ENCODE results near the gene RHOB. TPM values are rescaled to one million over a fixed set of nuclear protein-coding genes. Genes with fewer than 3 reads are reported as not detected.

RHOB gene
- polyA plus RNA-seq, 1 donor from 2014 or later, result 205 TPM

DNA sequence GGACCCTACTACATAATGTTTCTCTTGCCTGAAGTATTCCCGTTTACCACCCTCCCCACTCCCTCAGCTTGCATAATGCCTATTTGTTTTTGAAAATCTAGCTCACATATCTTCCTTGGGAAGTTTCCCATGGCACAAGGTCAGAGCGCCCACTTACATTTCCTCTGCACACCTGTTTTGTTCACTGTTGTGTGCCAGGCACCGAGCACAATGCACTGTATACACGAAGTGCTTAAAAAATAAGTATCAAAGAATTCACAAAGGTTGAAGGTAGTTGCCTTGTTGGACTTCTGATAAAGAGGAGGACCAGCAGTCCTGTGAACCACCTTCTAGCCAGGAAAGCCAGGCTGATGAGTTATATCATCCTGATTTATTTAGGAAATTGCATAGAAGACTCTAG lies 16.8 kb upstream of the RHOB start:
- Histone ChIP-seq H4K20me1 (ENCODE audit: insufficient read depth) (no peaks in the 10 kb centered on the region), H3F3A (ENCODE audit: insufficient read depth, low read length, poor library complexity, severe bottlenecking) (no peaks in the 10 kb centered on the region), H3K9me2 (ENCODE audit: insufficient read depth, low read length) (no peaks in the 10 kb centered on the region), H3K27me3 (ENCODE audit: insufficient read depth, low read depth, low read length) (no peaks in the 10 kb centered on the region), H3K9ac (ENCODE audit: low read length) (no peak overlapping the region), H3K4me2 (ENCODE audit: low read length) (no peak overlapping the region), H3K36me3 (ENCODE audit: insufficient read depth, low read length) (no peaks in the 10 kb centered on the region), H3K9me3 (ENCODE audit: low read length) (no peaks in the 10 kb centered on the region), H2AFZ (ENCODE audit: low read depth, low read length) (no peak overlapping the region), H3K27ac (ENCODE audit: low read length) (no peak overlapping the region), H3K4me3 (ENCODE audit: low read length) (no peak overlapping the region), H3K79me2 (replicated peaks; ENCODE audit: insufficient read depth, low read length) (no peaks in the 10 kb centered on the region)
- TF ChIP-seq MXI1 (conservative IDR thresholded peaks at IDR 0.05; ENCODE audit: poor library complexity, severe bottlenecking), result no peak
- TF ChIP-seq, protein P1, sequence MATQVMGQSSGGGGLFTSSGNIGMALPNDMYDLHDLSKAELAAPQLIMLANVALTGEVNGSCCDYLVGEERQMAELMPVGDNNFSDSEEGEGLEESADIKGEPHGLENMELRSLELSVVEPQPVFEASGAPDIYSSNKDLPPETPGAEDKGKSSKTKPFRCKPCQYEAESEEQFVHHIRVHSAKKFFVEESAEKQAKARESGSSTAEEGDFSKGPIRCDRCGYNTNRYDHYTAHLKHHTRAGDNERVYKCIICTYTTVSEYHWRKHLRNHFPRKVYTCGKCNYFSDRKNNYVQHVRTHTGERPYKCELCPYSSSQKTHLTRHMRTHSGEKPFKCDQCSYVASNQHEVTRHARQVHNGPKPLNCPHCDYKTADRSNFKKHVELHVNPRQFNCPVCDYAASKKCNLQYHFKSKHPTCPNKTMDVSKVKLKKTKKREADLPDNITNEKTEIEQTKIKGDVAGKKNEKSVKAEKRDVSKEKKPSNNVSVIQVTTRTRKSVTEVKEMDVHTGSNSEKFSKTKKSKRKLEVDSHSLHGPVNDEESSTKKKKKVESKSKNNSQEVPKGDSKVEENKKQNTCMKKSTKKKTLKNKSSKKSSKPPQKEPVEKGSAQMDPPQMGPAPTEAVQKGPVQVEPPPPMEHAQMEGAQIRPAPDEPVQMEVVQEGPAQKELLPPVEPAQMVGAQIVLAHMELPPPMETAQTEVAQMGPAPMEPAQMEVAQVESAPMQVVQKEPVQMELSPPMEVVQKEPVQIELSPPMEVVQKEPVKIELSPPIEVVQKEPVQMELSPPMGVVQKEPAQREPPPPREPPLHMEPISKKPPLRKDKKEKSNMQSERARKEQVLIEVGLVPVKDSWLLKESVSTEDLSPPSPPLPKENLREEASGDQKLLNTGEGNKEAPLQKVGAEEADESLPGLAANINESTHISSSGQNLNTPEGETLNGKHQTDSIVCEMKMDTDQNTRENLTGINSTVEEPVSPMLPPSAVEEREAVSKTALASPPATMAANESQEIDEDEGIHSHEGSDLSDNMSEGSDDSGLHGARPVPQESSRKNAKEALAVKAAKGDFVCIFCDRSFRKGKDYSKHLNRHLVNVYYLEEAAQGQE (IDR thresholded peaks at IDR 0.05; ENCODE audit: borderline replicate concordance), result no peak
- no peak for TF ChIP-seq POLR2AphosphoS5 (IDR thresholded peaks at IDR 0.05)
- no peak for TF ChIP-seq EZH2 (IDR thresholded peaks at IDR 0.05; ENCODE audit: borderline replicate concordance, insufficient read depth, low read length, poor library complexity, severe bottlenecking)

DNA sequence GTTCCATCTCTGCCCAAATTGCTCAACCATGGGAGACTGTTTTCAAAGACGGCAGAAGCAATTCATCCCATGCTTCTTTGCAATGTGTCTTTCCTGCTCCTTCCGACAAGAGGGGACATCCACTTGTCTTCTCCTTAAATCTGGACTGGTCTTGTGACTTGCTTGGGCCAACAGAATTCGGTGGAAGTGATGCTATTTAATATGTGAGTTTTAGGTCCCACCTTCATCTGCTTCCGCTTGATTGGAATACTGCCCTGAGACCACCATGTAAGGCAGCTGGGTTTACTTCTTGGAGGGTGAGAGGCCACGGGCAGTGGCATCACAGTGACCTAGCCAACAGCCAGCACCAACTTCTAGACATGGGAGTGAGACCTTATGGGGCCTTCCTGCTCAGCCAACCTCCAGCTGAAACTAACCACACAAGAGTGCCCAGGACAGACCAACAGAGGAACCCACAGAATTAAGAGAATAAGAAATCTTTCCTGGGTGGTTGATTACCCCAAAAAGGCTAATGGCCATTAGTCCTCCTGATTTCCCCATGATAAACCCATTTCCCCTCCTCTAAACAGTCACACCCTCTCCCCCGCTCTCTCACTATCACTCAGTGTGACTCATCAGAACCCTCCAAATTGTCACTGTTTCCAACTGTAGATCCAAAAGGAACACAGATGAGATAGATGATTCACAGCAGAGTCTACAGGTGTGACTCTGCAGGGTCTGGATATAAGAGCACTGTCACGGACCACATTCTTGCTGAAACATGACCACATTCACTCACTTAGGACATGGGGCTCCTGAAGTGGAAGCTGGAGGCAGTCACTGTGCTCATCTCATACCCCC lies 16.2 kb upstream of the RHOB start:
- Histone ChIP-seq H3F3A (ENCODE audit: insufficient read depth, low read length, poor library complexity, severe bottlenecking) (no peaks in the 10 kb centered on the region), H3K9ac (ENCODE audit: low read length) (no peak overlapping the region), H3K27me3 (ENCODE audit: insufficient read depth, low read depth, low read length) (no peaks in the 10 kb centered on the region), H3K4me3 (ENCODE audit: low read length) (no peak overlapping the region), H3K27ac (ENCODE audit: low read length) (no peak overlapping the region), H2AFZ (ENCODE audit: low read depth, low read length) (no peak overlapping the region), H3K79me2 (replicated peaks; ENCODE audit: insufficient read depth, low read length) (no peaks in the 10 kb centered on the region), H3K36me3 (ENCODE audit: insufficient read depth, low read length) (no peaks in the 10 kb centered on the region), H3K9me3 (ENCODE audit: low read length) (no peaks in the 10 kb centered on the region), H3K9me2 (ENCODE audit: insufficient read depth, low read length) (no peaks in the 10 kb centered on the region), H4K20me1 (ENCODE audit: insufficient read depth) (no peaks in the 10 kb centered on the region), H3K4me2 (ENCODE audit: low read length) (no peak overlapping the region)
- TF ChIP-seq SMC3 (conservative IDR thresholded peaks at IDR 0.05; ENCODE audit: poor library complexity) (no peak), EZH2 (IDR thresholded peaks at IDR 0.05; ENCODE audit: borderline replicate concordance, insufficient read depth, low read length, poor library complexity, severe bottlenecking) (no peak), MXI1 (conservative IDR thresholded peaks at IDR 0.05; ENCODE audit: poor library complexity, severe bottlenecking) (no peak), POLR2AphosphoS5 (IDR thresholded peaks at IDR 0.05) (no peak), RAD21 (conservative IDR thresholded peaks at IDR 0.05) (no peak), EP300 (conservative IDR thresholded peaks at IDR 0.05; ENCODE audit: poor library complexity, severe bottlenecking) (no peak), TAF1 (IDR thresholded peaks at IDR 0.05; ENCODE audit: low read depth) (no peak)
- TF ChIP-seq, protein P2, sequence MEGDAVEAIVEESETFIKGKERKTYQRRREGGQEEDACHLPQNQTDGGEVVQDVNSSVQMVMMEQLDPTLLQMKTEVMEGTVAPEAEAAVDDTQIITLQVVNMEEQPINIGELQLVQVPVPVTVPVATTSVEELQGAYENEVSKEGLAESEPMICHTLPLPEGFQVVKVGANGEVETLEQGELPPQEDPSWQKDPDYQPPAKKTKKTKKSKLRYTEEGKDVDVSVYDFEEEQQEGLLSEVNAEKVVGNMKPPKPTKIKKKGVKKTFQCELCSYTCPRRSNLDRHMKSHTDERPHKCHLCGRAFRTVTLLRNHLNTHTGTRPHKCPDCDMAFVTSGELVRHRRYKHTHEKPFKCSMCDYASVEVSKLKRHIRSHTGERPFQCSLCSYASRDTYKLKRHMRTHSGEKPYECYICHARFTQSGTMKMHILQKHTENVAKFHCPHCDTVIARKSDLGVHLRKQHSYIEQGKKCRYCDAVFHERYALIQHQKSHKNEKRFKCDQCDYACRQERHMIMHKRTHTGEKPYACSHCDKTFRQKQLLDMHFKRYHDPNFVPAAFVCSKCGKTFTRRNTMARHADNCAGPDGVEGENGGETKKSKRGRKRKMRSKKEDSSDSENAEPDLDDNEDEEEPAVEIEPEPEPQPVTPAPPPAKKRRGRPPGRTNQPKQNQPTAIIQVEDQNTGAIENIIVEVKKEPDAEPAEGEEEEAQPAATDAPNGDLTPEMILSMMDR (IDR thresholded peaks at IDR 0.05; ENCODE audit: poor library complexity, severe bottlenecking), result no peak
